SW480 (cell line): ENCODE data around the gene CERS1.

ENCODE experiments used
- DNase-seq: peaks from one replicate; pipeline ENCODE4 v3.0.0-alpha.2; 2016; ENCODE audit warnings: low spot score

The CERS1 gene

GRCh38 chr19:18870531-18871172, 25.3 kb downstream of the CERS1 start:
- DNase-seq: no peak

- DNase-seq: no peak
These were observed 26.0 kb downstream of the CERS1 start for GRCh38 chr19:18869781-18870530.

- no peak for DNase-seq
These were observed 26.8 kb downstream of the CERS1 start for GRCh38 chr19:18869023-18869618.

DNA sequence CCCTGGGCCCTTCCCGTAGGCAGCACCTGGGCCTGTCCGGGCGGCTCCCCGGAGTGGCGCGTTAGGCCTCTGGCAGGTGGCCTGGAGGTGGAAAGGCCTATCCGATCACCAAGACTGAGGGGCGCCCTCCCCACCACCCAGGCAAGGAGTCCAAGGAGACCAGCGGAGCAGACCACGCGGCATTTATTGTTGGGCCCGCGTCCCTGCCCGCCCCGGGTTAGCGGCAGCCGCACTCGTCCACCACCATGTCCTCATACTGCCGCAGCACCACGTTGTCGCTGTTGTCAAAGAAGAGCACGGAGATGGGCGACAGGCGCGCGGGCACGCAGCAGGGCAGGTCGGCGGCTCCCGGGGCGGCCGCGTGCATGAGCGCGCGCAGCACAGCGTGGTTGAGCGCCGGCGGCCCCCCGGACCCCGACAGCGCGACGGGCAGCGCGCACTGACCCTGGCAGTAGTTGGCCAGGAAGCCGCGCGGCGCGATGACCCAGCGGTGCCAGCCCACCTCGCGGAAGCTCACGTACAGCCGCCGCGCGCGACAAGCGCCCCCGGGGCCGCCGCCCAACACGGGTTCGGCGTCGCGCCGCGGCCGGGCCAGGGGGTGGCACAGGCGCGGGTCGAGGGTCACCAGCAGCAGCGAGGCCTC, 27.5 kb downstream of the CERS1 start:
- DNase-seq: no peak

DNA sequence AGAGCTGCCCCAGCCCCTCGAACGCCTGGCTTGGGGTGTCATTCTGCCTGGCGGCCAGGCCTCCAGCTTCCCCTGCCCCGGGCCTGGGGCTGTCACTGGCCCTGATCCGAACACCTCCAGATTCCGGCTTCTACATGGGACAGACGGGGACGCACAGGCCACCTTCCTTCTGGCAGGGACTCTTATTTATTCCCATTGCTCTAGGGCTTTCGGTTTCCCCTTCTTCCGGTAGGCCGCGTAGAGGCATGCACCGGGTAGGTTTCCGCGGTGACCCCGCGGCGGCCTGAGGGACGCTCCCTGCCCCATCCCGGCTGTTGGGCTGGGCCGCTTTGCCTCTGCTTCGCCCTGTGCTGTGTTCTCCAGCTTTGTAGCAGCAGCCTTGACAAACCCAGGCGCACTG, 28.2 kb downstream of the CERS1 start:
- DNase-seq: no peak

- DNase-seq: no peak
These were observed 28.8 kb downstream of the CERS1 start for GRCh38 chr19:18867199-18867598.

- DNase-seq: no peak
These were observed 29.2 kb downstream of the CERS1 start for GRCh38 chr19:18866800-18867123.

DNA sequence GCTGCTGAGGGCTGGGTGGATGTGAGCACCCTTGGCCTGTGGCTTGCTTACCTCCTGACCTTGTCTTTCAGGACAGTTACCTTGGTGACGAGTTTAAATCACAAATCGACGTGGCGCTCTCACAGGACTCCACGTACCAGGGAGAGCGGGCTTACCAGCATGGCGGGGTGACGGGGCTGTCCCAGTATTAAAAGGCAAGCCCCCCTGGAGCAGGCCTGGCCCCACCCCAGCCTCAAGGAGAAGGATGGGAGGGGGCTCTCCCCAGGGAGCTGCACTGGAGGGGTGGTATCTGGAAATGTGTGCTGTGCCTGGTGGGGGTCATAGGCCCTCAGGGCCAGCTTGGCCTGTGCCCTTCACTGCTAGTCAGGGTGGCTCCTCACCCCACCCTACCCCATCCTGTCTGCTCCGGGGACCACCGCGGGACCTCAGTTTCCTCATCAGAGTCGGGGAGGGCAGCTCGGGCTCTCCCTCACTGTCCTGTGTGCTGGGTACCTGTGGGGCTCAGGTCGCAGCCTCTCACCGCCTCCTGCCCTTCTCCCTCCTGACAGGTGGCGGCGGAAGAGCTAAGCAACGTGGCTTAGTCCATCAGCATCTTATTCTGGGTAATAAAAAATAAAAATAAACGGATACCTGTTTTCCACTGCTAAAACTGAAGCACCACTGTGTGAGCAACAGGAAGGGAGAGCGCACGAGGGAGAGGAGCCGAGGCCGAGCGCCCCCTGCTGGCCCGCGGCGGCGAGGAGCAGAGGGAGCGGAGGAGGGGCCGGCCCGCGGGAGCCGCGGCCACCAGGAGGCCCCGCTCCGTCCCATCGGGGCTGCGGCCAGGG, 29.8 kb downstream of the CERS1 start:
- DNase-seq: no peak

DNA sequence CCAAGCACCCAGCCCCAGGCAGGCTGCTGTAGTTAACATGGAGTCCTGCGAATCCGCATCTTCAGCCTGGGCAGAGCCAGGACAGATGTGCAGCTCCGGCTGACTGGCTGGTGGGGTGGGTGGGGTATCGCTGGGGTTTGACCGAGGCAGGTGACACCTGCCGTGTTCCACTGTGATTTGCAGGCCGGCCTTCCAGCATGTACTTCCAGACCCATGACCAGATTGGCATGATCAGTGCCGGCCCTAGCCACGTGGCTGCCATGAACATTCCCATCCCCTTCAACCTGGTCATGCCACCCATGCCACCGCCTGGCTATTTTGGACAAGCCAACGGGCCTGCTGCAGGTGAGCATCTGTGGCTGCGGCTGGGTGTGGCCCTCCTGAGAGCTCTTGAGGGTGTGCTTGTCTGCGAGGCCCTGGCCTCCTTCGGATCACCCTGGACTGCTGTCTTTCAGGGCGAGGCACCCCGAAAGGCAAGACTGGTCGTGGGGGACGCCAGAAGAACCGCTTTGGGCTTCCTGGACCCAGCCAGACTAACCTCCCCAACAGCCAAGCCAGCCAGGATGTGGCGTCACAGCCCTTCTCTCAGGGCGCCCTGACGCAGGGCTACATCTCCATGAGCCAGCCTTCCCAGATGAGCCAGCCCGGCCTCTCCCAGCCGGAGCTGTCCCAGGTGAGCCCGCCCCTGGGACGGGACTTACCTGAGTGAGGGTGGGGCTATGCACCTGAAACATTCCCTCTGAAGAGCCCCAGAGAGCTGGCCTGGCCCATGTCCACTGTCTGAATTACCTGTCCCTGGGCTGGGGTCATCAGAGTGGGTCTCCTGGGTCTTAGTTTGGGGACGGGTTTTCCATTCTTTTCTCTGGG, 30.6 kb downstream of the CERS1 start:
- no peak for DNase-seq

DNA sequence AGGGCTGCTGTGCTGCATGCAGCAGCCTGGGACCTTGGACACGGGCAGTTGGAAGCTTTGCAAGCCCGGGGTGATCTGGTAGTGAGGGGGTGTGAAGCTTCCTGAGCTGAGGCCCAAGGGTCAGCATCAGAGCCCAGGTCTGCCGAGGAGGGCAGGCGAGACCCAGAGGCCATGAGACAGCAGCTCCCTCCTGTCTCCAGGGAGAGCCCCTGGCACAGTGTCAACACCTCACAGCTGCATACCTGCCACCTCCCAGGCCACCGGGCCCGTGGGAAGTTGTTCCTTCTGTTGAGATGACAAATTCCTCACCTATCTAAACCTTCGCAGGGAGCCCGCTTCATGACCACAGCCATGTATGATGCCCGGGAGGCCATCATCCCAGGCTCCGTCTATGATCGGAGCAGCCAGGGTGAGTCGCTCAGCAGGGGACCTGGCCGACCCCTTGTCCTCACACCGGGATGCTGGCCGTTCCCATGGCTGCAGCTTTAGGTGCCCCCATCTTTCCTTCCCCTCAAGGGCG, 32.1 kb downstream of the CERS1 start:
- DNase-seq: no peak

DNA sequence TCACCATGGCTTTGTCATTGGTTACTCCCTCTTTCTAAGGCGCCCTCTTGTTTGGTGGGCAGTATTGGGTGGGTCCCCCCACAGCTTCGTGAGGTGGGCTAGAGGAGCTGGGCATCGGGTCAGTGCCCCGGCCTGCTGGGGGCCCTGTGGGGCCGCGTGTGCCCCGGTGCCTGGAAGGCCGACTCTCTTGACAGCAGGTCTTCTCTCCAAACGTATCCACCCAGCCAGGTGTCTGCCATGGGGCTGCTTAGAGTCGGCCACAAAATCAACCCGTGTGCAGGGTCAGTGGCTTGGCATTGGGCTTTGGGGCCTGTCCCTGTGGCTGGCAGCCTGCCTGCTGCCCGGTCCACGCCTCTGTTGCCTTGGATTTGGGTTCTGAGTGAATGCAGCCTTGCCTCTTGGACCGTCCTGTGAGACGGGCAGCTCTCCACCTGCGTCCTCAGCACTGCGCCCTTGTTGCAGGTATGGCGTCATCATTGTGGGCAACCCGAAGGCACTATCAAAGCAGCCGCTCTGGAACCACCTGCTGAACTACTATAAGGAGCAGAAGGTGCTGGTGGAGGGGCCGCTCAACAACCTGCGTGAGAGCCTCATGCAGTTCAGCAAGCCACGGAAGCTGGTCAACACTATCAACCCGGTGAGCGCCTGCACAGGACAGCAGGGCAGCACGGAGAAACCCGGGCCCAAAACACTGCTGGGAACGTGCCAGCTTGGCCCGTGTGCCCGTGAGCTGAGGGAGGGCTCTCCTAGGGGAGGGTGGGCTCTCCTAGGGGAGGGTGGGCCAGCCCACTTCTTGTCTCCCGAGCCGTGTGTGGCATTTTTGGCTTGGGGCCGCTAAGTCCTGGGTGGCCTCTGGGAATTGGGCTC, 32.7 kb downstream of the CERS1 start:
- no peak for DNase-seq

GRCh38 chr19:18861917-18862316, 34.0 kb downstream of the CERS1 start:
- no peak for DNase-seq

DNA sequence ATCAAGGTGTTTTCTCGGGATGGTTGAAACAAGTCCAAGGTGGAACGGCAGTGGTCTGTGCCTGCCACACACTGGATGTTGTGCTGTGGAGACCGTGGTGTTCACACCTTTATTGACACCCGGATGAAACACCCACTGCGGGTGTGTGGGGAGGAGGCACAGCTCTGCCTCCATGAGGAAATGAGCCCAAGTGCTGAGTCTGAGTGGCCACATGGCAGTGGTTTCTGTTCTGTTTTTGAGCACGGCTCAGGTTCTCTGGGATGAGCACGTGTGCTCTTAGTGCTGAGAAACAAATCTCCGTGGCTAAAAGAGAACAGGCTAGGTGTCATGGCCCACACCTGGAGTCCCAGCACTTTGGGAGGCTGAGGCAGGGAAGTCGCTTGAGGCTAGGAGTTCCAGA, 34.7 kb downstream of the CERS1 start:
- DNase-seq: no peak

DNA sequence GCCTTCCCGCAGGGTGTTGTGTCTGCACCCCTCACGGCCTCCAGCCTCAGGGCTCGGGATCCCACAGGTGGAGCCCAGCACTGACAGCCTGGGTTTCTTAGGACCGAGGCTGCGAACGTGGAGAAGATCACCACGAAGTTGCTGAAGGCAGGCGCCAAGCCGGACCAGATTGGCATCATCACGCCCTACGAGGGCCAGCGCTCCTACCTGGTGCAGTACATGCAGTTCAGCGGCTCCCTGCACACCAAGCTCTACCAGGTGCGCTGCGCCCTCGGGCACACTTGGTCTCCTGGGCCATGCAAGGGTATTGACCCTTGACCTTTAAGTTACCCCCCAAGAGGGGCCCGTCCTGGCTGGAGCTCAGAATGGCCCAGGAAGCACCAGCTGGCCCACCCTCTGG, 35.2 kb downstream of the CERS1 start:
- DNase-seq: no peak

- no peak for DNase-seq
These were observed 35.7 kb downstream of the CERS1 start for GRCh38 chr19:18860302-18860700.

DNA sequence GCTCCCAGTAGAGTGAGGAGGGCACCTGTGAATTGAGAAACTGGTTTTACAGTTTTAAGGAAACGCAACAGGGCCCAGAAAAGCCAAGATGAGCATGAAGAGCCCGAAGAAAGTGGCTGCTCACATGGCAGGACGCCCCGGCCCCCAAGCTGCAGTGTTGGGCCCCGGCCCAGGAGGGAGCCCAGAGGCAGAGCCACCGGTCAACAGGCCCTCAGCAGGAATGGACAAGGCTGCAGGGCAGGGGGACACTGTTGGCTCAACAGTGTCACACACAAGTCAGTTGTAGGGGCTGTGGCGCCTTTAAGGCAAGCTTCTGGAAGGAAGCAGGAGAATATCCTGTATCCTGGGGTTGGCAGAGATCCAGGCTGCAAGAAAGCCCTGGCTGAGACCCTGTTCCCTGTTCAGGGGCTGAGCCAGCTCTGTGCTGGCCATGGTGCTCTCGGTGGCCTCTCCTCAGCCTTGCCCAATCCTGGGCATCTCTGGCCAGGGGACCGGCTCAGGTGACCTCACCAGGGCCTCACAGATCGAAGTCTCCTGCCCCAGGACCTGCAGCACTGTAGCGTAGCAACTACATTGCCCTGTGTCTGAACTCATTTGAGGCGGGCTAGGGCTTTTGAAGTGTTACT, 36.2 kb downstream of the CERS1 start:
- no peak for DNase-seq

GRCh38 chr19:18858906-18859646, 36.9 kb downstream of the CERS1 start:
- DNase-seq: no peak

GRCh38 chr19:18857223-18857622, 38.7 kb downstream of the CERS1 start:
- no peak for DNase-seq
